Right lobe of liver (tissue), 4 donors: Measurements from ENCODE around the gene NBAS.

Source experiments
- CTCF ChIP-seq, 4 donors: fragments of 200-600 bp in 3 of 4; fragments of 450-650 bp in 1 of 4; IDR thresholded peaks; one replicate each; pipeline versions ENCODE4 v1.5.1 to v1.8.0; 2016 to 2022; ENCODE audit warnings: antibody characterized with exemption in 4 of 4, mild to moderate bottlenecking in 2 of 4
- POLR2A ChIP-seq: fragments of 450-650 bp; IDR thresholded peaks from one replicate; pipeline ENCODE4 v1.6.1; 2017; ENCODE audit warnings: antibody characterized with exemption, mild to moderate bottlenecking
- donor health status: DM: no; HTN: no; CAD: no.
- donor health status: DM: no; HTN: no; CAD: no.
- donor health status: DM: no; HTN: yes; CAD: no.

GRCh38 chr2:15120631-15121030, 440.5 kb downstream of the NBAS start:
- TF ChIP-seq POLR2A (no peak), CTCF (IDR thresholded peaks at IDR 0.05) (no peak)
